ENCODE results near the gene MAST2. TPM values are rescaled to one million over a fixed set of nuclear protein-coding genes. Genes with fewer than 3 reads are reported as not detected.

MAST2 gene
- total RNA-seq, 1 experiment from 2014 or later = 77.0 TPM

- in situ Hi-C loops (cut with HindIII; ENCODE audit: low pct_unique_long_range_greater_than_20kb, low sequenced_read_pairs) = no loop called here
- ATAC-seq (no peak), DNase-seq (ENCODE audit: low read depth, low spot score) (no peak)
- BruUV-seq (replicated peaks) = no TSS peak
- H3K27ac ChIP-seq (ENCODE audit: low read length) = no peak overlapping the region
- H3K9me3 ChIP-seq (ENCODE audit: control insufficient read depth, insufficient read depth, low read depth, low read length) = no peaks in the 10 kb centered on the region
- intact Hi-C loops (cut with micrococcal nuclease; ENCODE audit: unreplicated experiment) = no loop called here
- peaks cover 4% of the 10 kb centered on the region; the same call in 1 of the 2 replicates for H3K36me3 ChIP-seq (ENCODE audit: control insufficient read depth, insufficient read depth, low read length)
- ChIA-PET CTCF (no interaction called here), POLR2A (no interaction called here)
- no peak overlapping the region for H3K4me3 ChIP-seq (ENCODE audit: low read depth in 2 of 2, low read length in 2 of 2)
- TF ChIP-seq CTCF (IDR thresholded peaks at IDR 0.05) (no peak), TCF7L2 (IDR thresholded peaks at IDR 0.05; ENCODE audit: low read depth, low read length) (no peak), REST (IDR thresholded peaks at IDR 0.05; ENCODE audit: insufficient read depth in 1 of 2, low read depth in 2 of 2, low read length in 1 of 2) (no peak), POLR2AphosphoS5 (IDR thresholded peaks at IDR 0.05; ENCODE audit: low read depth, low read length) (no peak), SIN3A (IDR thresholded peaks at IDR 0.05; ENCODE audit: borderline replicate concordance, insufficient read depth, low read depth, low read length) (no peak)
- no peaks in the 10 kb centered on the region for H3K4me1 ChIP-seq (ENCODE audit: control insufficient read depth, insufficient read depth, low read length)
- H3K27me3 ChIP-seq (ENCODE audit: control insufficient read depth, insufficient read depth, low read length) = no peaks in the 10 kb centered on the region
Measured at GRCh38 chr1:46026531-46026930, 223.1 kb downstream of the MAST2 start.

GRCh38 chr1:46027788-46028573, 224.6 kb downstream of the MAST2 start:
- Histone ChIP-seq H3K9me3 (ENCODE audit: control insufficient read depth, insufficient read depth, low read depth, low read length) (no peaks in the 10 kb centered on the region), H3K4me3 (ENCODE audit: low read depth in 2 of 2, low read length in 2 of 2) (no peak overlapping the region), H3K36me3 (ENCODE audit: control insufficient read depth, insufficient read depth, low read length) (0 out of 2 replicates have a peak, but pooled peaks cover 2% of the 10 kb centered on the region), H3K4me1 (ENCODE audit: control insufficient read depth, insufficient read depth, low read length) (no peaks in the 10 kb centered on the region), H3K27ac (ENCODE audit: low read length) (no peak overlapping the region), H3K27me3 (ENCODE audit: control insufficient read depth, insufficient read depth, low read length) (no peaks in the 10 kb centered on the region)
- DNase-seq (ENCODE audit: low read depth, low spot score) = no peak
- TF ChIP-seq SIN3A (IDR thresholded peaks at IDR 0.05; ENCODE audit: borderline replicate concordance, insufficient read depth, low read depth, low read length) (no peak), REST (IDR thresholded peaks at IDR 0.05; ENCODE audit: insufficient read depth in 1 of 2, low read depth in 2 of 2, low read length in 1 of 2) (no peak), POLR2AphosphoS5 (IDR thresholded peaks at IDR 0.05; ENCODE audit: low read depth, low read length) (no peak), TCF7L2 (IDR thresholded peaks at IDR 0.05; ENCODE audit: low read depth, low read length) (no peak), CTCF (IDR thresholded peaks at IDR 0.05) (no peak)
- no TSS peak for BruUV-seq (replicated peaks)
- no peak for ATAC-seq
- intact Hi-C loops (cut with micrococcal nuclease; ENCODE audit: unreplicated experiment) (no loop called here), in situ Hi-C loops (cut with HindIII; ENCODE audit: low pct_unique_long_range_greater_than_20kb, low sequenced_read_pairs) (no loop called here)
- CTCF ChIA-PET = no interaction called here
- POLR2A ChIA-PET = no interaction called here
